ENCODE results near the gene MICAL2. TPM values are rescaled to one million over a fixed set of nuclear protein-coding genes. Genes with fewer than 3 reads are reported as not detected.
A peak's percentile ranks its signal among the peaks of the same experiment; 100 is the strongest.

The MICAL2 gene
- total RNA-seq, 6 experiments from 2014 or later: 17.0 to 50.7 (median 35.9) TPM

- H3K4me1 ChIP-seq: peaks cover 0 to 10% (median 3%) of the 10 kb centered on the region in 4 donors
- H3K27me3 ChIP-seq: no peaks in the 10 kb centered on the region
- ATAC-seq (no peak), DNase-seq (no peak)
- intact Hi-C loops (cut with DNase I): no loop called here
- peaks cover 0 to 6% (median 2%) of the 10 kb centered on the region in 4 donors for H3K36me3 ChIP-seq
- no peak overlapping the region for H3K27ac ChIP-seq
- 100% methylated on average over 2 of the region's 6 CpGs for WGBS (ENCODE audit: insufficient coverage, low coverage, low lambda C conversion rate, missing lambda C conversion rate)
- H3K4me3 ChIP-seq: no peak overlapping the region
- H3K9me3 ChIP-seq: no peaks in the 10 kb centered on the region
- TF ChIP-seq POLR2A (IDR thresholded peaks at IDR 0.05): no peak
- TF ChIP-seq, protein P1, sequence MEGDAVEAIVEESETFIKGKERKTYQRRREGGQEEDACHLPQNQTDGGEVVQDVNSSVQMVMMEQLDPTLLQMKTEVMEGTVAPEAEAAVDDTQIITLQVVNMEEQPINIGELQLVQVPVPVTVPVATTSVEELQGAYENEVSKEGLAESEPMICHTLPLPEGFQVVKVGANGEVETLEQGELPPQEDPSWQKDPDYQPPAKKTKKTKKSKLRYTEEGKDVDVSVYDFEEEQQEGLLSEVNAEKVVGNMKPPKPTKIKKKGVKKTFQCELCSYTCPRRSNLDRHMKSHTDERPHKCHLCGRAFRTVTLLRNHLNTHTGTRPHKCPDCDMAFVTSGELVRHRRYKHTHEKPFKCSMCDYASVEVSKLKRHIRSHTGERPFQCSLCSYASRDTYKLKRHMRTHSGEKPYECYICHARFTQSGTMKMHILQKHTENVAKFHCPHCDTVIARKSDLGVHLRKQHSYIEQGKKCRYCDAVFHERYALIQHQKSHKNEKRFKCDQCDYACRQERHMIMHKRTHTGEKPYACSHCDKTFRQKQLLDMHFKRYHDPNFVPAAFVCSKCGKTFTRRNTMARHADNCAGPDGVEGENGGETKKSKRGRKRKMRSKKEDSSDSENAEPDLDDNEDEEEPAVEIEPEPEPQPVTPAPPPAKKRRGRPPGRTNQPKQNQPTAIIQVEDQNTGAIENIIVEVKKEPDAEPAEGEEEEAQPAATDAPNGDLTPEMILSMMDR (IDR thresholded peaks at IDR 0.05): no peak
Observed at GRCh38 chr11:12235080-12235479, 124.7 kb downstream of the MICAL2 start.

- peaks cover 0 to 14% (median 5%) of the 10 kb centered on the region in 4 donors for H3K4me1 ChIP-seq
- TF ChIP-seq, protein P1 (IDR thresholded peaks at IDR 0.05): no peak
- TF ChIP-seq POLR2A (IDR thresholded peaks at IDR 0.05): no peak
- H3K27me3 ChIP-seq: no peaks in the 10 kb centered on the region
- peaks cover 0 to 6% (median 2%) of the 10 kb centered on the region in 4 donors for H3K36me3 ChIP-seq
- H3K27ac ChIP-seq: no peak overlapping the region
- DNase-seq (no peak), ATAC-seq (no peak)
- intact Hi-C loops (cut with DNase I): no loop called here
- H3K4me3 ChIP-seq: no peak overlapping the region
- no peaks in the 10 kb centered on the region for H3K9me3 ChIP-seq
- WGBS (ENCODE audit: insufficient coverage, low coverage, low lambda C conversion rate, missing lambda C conversion rate): no CpG with 5 or more reads among the region's 3 CpGs
Observed at GRCh38 chr11:12235553-12235946, 125.2 kb downstream of the MICAL2 start.

- WGBS (ENCODE audit: insufficient coverage, low coverage, low lambda C conversion rate, missing lambda C conversion rate): 41% methylated on average over 10 of the region's 13 CpGs
- H3K36me3 ChIP-seq: peaks cover 0 to 4% (median 0%) of the 10 kb centered on the region in 4 donors
- H3K27ac ChIP-seq: no peak overlapping the region
- peak; percentile 43 to 61 (median 54) for ATAC-seq
- H3K4me3 ChIP-seq: no peak overlapping the region
- peaks cover 0 to 20% (median 8%) of the 10 kb centered on the region in 4 donors for H3K4me1 ChIP-seq
- no peak for TF ChIP-seq POLR2A (IDR thresholded peaks at IDR 0.05)
- TF ChIP-seq, protein P1 (IDR thresholded peaks at IDR 0.05): peak; percentile 60 to 82 (median 70)
- H3K27me3 ChIP-seq: no peaks in the 10 kb centered on the region
- intact Hi-C loops (cut with DNase I): no loop called here
- no peaks in the 10 kb centered on the region for H3K9me3 ChIP-seq
- DNase-seq: no peak
Observed at GRCh38 chr11:12235947-12236743, 125.8 kb downstream of the MICAL2 start.

- no peaks in the 10 kb centered on the region for H3K36me3 ChIP-seq
- no peaks in the 10 kb centered on the region for H3K9me3 ChIP-seq
- WGBS (ENCODE audit: insufficient coverage, low coverage, low lambda C conversion rate, missing lambda C conversion rate): 57% methylated on average over 4 of the region's 5 CpGs
- H3K27me3 ChIP-seq: no peaks in the 10 kb centered on the region
- no peak overlapping the region for H3K27ac ChIP-seq
- ATAC-seq: no peak
- TF ChIP-seq POLR2A (IDR thresholded peaks at IDR 0.05): no peak
- TF ChIP-seq, protein P1 (IDR thresholded peaks at IDR 0.05): no peak
- DNase-seq: no peak
- H3K4me1 ChIP-seq: peaks cover 0 to 24% (median 10%) of the 10 kb centered on the region in 4 donors
- no peak overlapping the region for H3K4me3 ChIP-seq
- intact Hi-C loops (cut with DNase I): no loop called here
Observed at GRCh38 chr11:12236744-12237101, 126.3 kb downstream of the MICAL2 start.
